Activated CD4-positive, alpha-beta T cell treated with anti-CD3 and anti-CD28 coated beads, Interleukin-2, Interleukin-4, amounts not matched to agents 100 ng/mL and 50 ng/mL, durations not matched to agents 16 hours and 8 hours (primary cell): ENCODE measurements around the gene BCL2L13.
A peak's percentile ranks its signal among the peaks of the same experiment; 100 is the strongest.
"Not testable (repeated sequence)": the region's sequence is repeated elsewhere in the genome, so short reads cannot be mapped to it uniquely, and the experiment has no call there.

Experiments
- DNase-seq: peaks from one replicate; pipeline ENCODE4 v3.0.0-alpha.2; 2020; ENCODE audit warnings: low spot score

The BCL2L13 gene

GRCh38 chr22:17636850-17637249, 1.7 kb upstream of the BCL2L13 start:
- DNase-seq = not testable (repeated sequence)

- no peak for DNase-seq
Measured at GRCh38 chr22:17637490-17638181, 921 bp upstream of the BCL2L13 start.

GRCh38 chr22:17638182-17638431, 450 bp upstream of the BCL2L13 start:
- DNase-seq = no peak

GRCh38 chr22:17639247-17639741, 737 bp downstream of the BCL2L13 start:
- peak; percentile 37 for DNase-seq

GRCh38 chr22:17641269-17641668, 2.7 kb downstream of the BCL2L13 start:
- DNase-seq = no peak

GRCh38 chr22:17642357-17642756, 3.8 kb downstream of the BCL2L13 start:
- DNase-seq = not testable (repeated sequence)

- DNase-seq = no peak
Measured at GRCh38 chr22:17647452-17647851, 8.9 kb downstream of the BCL2L13 start.

- no peak for DNase-seq
Measured at GRCh38 chr22:17647991-17648390, 9.4 kb downstream of the BCL2L13 start.

GRCh38 chr22:17648569-17648968, 10.0 kb downstream of the BCL2L13 start:
- no peak for DNase-seq

GRCh38 chr22:17655289-17655688, 16.7 kb downstream of the BCL2L13 start:
- no peak for DNase-seq

- DNase-seq = no peak
Measured at GRCh38 chr22:17656870-17657395, 18.4 kb downstream of the BCL2L13 start.

- no peak for DNase-seq
Measured at GRCh38 chr22:17664414-17665055, 26.0 kb downstream of the BCL2L13 start.

GRCh38 chr22:17665248-17665647, 26.7 kb downstream of the BCL2L13 start:
- no peak for DNase-seq

GRCh38 chr22:17665854-17666253, 27.3 kb downstream of the BCL2L13 start:
- DNase-seq = no peak

GRCh38 chr22:17671521-17672092, 33.0 kb downstream of the BCL2L13 start:
- DNase-seq = not testable (repeated sequence)

- DNase-seq = no peak
Measured at GRCh38 chr22:17672417-17672991, 33.9 kb downstream of the BCL2L13 start.

GRCh38 chr22:17674152-17674551, 35.6 kb downstream of the BCL2L13 start:
- DNase-seq = no peak

GRCh38 chr22:17675584-17675983, 37.0 kb downstream of the BCL2L13 start:
- DNase-seq = no peak

- no peak for DNase-seq
Measured at GRCh38 chr22:17678817-17679385, 40.3 kb downstream of the BCL2L13 start.

GRCh38 chr22:17684245-17684644, 45.7 kb downstream of the BCL2L13 start:
- no peak for DNase-seq

- no peak for DNase-seq
Measured at GRCh38 chr22:17692841-17693240, 54.3 kb downstream of the BCL2L13 start.

GRCh38 chr22:17694193-17694592, 55.6 kb downstream of the BCL2L13 start:
- DNase-seq = no peak

- no peak for DNase-seq
Measured at GRCh38 chr22:17694752-17695151, 56.2 kb downstream of the BCL2L13 start.
